Fibroblast of gingiva (primary cell): ENCODE results near the gene EHD1.

ENCODE experiments used
- DNase-seq: peaks from one replicate; pipeline ENCODE4 v3.0.0-alpha.2; 2011; ENCODE audit warnings: low read depth

The EHD1 gene

GRCh38 chr11:64842851-64843685, 35.4 kb downstream of the EHD1 start:
- DNase-seq = no peak

GRCh38 chr11:64842366-64842759, 36.1 kb downstream of the EHD1 start:
- DNase-seq = no peak

GRCh38 chr11:64841592-64842365, 36.6 kb downstream of the EHD1 start:
- DNase-seq = no peak

GRCh38 chr11:64839887-64840782, 38.3 kb downstream of the EHD1 start:
- no peak for DNase-seq

- no peak for DNase-seq
Observed at GRCh38 chr11:64839335-64839734, 39.1 kb downstream of the EHD1 start.

- DNase-seq = no peak
Observed at GRCh38 chr11:64838600-64839334, 39.7 kb downstream of the EHD1 start.

GRCh38 chr11:64837887-64838351, 40.5 kb downstream of the EHD1 start:
- DNase-seq = no peak

- no peak for DNase-seq
Observed at GRCh38 chr11:64836448-64837072, 41.9 kb downstream of the EHD1 start.

GRCh38 chr11:64835616-64836447, 42.6 kb downstream of the EHD1 start:
- DNase-seq = no peak

GRCh38 chr11:64834723-64835615, 43.5 kb downstream of the EHD1 start:
- DNase-seq = no peak

GRCh38 chr11:64834031-64834722, 44.2 kb downstream of the EHD1 start:
- DNase-seq = no peak

GRCh38 chr11:64833509-64833908, 44.9 kb downstream of the EHD1 start:
- no peak for DNase-seq

GRCh38 chr11:64833198-64833502, 45.3 kb downstream of the EHD1 start:
- no peak for DNase-seq

GRCh38 chr11:64832467-64833197, 45.8 kb downstream of the EHD1 start:
- no peak for DNase-seq

GRCh38 chr11:64831411-64831891, 47.0 kb downstream of the EHD1 start:
- no peak for DNase-seq

- no peak for DNase-seq
Observed at GRCh38 chr11:64829536-64830251, 48.7 kb downstream of the EHD1 start.

- DNase-seq = no peak
Observed at GRCh38 chr11:64827451-64827839, 51.0 kb downstream of the EHD1 start.
